ENCODE results near the gene LCORL. TPM values are rescaled to one million over a fixed set of nuclear protein-coding genes. Genes with fewer than 3 reads are reported as not detected.

LCORL gene
- total RNA-seq, 1 donor from 2014 or later, result 7.4 TPM

- H3K27me3 ChIP-seq (ENCODE audit: control insufficient read depth, insufficient read depth, low read length), result no peaks in the 10 kb centered on the region
- DNase-seq (ENCODE audit: low read depth) (no peak), FAIRE-seq (no peak)
- peaks cover 6% of the 10 kb centered on the region for H3K36me3 ChIP-seq (ENCODE audit: control insufficient read depth, insufficient read depth, low read length)
- no peak for TF ChIP-seq CTCF (IDR thresholded peaks at IDR 0.05; ENCODE audit: insufficient read depth, low read length, severe bottlenecking)
- no peak overlapping the region for H3K4me3 ChIP-seq (ENCODE audit: low read depth, low read length)
These were observed 215.9 kb downstream of the LCORL start for GRCh38 chr4:17805580-17806155.

- no peak overlapping the region for H3K4me3 ChIP-seq (ENCODE audit: low read depth, low read length)
- DNase-seq (ENCODE audit: low read depth) (no peak), FAIRE-seq (no peak)
- peaks cover 1% of the 10 kb centered on the region for H3K36me3 ChIP-seq (ENCODE audit: control insufficient read depth, insufficient read depth, low read length)
- no peaks in the 10 kb centered on the region for H3K27me3 ChIP-seq (ENCODE audit: control insufficient read depth, insufficient read depth, low read length)
- TF ChIP-seq CTCF (IDR thresholded peaks at IDR 0.05; ENCODE audit: insufficient read depth, low read length, severe bottlenecking), result no peak
These were observed 223.7 kb downstream of the LCORL start for GRCh38 chr4:17797808-17798207.

- Histone ChIP-seq H3K36me3 (ENCODE audit: control insufficient read depth, insufficient read depth, low read length) (no peaks in the 10 kb centered on the region), H3K27me3 (ENCODE audit: control insufficient read depth, insufficient read depth, low read length) (no peaks in the 10 kb centered on the region), H3K4me3 (ENCODE audit: low read depth, low read length) (no peak overlapping the region)
- DNase-seq (ENCODE audit: low read depth) (no peak), FAIRE-seq (no peak)
- TF ChIP-seq CTCF (IDR thresholded peaks at IDR 0.05; ENCODE audit: insufficient read depth, low read length, severe bottlenecking), result no peak
These were observed 226.8 kb downstream of the LCORL start for GRCh38 chr4:17794730-17795129.

Other genes starting within 250 kb of the LCORL start
- not detected in 2 replicates for gene FAM184B, start 240.1 kb downstream of the LCORL start, total RNA-seq
- gene DCAF16, start 211.0 kb downstream of the LCORL start, total RNA-seq, result 25.0 and 25.5 TPM in 2 replicates
- 0.26 TPM in 2 replicates for gene NCAPG, start 210.8 kb downstream of the LCORL start, total RNA-seq

All from bronchial epithelial cell (primary cell).